ENCODE measurements around the gene PIK3R1.
"Not testable (repeated sequence)": the region's sequence is repeated elsewhere in the genome, so short reads cannot be mapped to it uniquely, and the experiment has no call there.

The PIK3R1 gene

GRCh38 chr5:68227532-68228160, 12.1 kb downstream of the PIK3R1 start:
- no peak for DNase-seq

- no peak for DNase-seq
Observed at GRCh38 chr5:68229416-68229815, 13.9 kb downstream of the PIK3R1 start.

GRCh38 chr5:68230285-68230684, 14.7 kb downstream of the PIK3R1 start:
- no peak for DNase-seq

GRCh38 chr5:68231414-68232076, 16.0 kb downstream of the PIK3R1 start:
- DNase-seq, result no peak

- no peak for DNase-seq
Observed at GRCh38 chr5:68232277-68232676, 16.7 kb downstream of the PIK3R1 start.

GRCh38 chr5:68233075-68233474, 17.5 kb downstream of the PIK3R1 start:
- DNase-seq, result no peak

- DNase-seq, result not testable (repeated sequence)
Observed at GRCh38 chr5:68235229-68235628, 19.7 kb downstream of the PIK3R1 start.

GRCh38 chr5:68237715-68238114, 22.2 kb downstream of the PIK3R1 start:
- no peak for DNase-seq

- peak; percentile 74 for DNase-seq
Observed at GRCh38 chr5:68239487-68239886, 23.9 kb downstream of the PIK3R1 start.

GRCh38 chr5:68240202-68240601, 24.6 kb downstream of the PIK3R1 start:
- no peak for DNase-seq

- DNase-seq, result no peak
Observed at GRCh38 chr5:68240771-68241170, 25.2 kb downstream of the PIK3R1 start.

- DNase-seq, result peak; percentile 67
Observed at GRCh38 chr5:68242743-68243142, 27.2 kb downstream of the PIK3R1 start.

GRCh38 chr5:68243251-68243650, 27.7 kb downstream of the PIK3R1 start:
- DNase-seq, result no peak

GRCh38 chr5:68243681-68244080, 28.1 kb downstream of the PIK3R1 start:
- no peak for DNase-seq

- no peak for DNase-seq
Observed at GRCh38 chr5:68245319-68245718, 29.8 kb downstream of the PIK3R1 start.

- DNase-seq, result no peak
Observed at GRCh38 chr5:68246802-68247201, 31.2 kb downstream of the PIK3R1 start.

- no peak for DNase-seq
Observed at GRCh38 chr5:68247627-68248026, 32.1 kb downstream of the PIK3R1 start.

- no peak for DNase-seq
Observed at GRCh38 chr5:68248896-68249295, 33.3 kb downstream of the PIK3R1 start.

- no peak for DNase-seq
Observed at GRCh38 chr5:68249520-68249919, 34.0 kb downstream of the PIK3R1 start.

GRCh38 chr5:68250661-68251298, 35.2 kb downstream of the PIK3R1 start:
- no peak for DNase-seq

- peak; percentile 44 for DNase-seq
Observed at GRCh38 chr5:68251386-68251785, 35.8 kb downstream of the PIK3R1 start.

GRCh38 chr5:68251804-68252522, 36.4 kb downstream of the PIK3R1 start:
- DNase-seq, result peak; percentile 71
